CD4-positive, alpha-beta T cell (primary cell): ENCODE data around the gene CDK7. TPM values are rescaled to one million over a fixed set of nuclear protein-coding genes. Genes with fewer than 3 reads are reported as not detected.

ENCODE experiments used
- ATAC-seq: fragments of 200-7000 bp; cut with Tn5 transposase; one replicate; pipeline ENCODE4 v1.10.0; 2022; ENCODE audit warnings: mild to moderate bottlenecking; ENCODE audit not compliant: poor library complexity
- CTCF ChIA-PET: fragments of 350-600 bp; sonication (Branson Sonifier 250); formaldehyde crosslinking; loops from one replicate; lab custom pipeline; 2021; ENCODE audit warnings: antibody characterized with exemption, inconsistent platforms; lab: Charles Lee
- POLR2A ChIA-PET: fragments of 350-600 bp; sonication (Branson Sonifier 250); formaldehyde crosslinking; loops from one replicate; lab custom pipeline; 2021; ENCODE audit warnings: antibody characterized with exemption, inconsistent platforms; lab: Charles Lee
- DNase-seq, 14 experiments: peaks; one replicate each; pipeline ENCODE4 v3.0.0-alpha.2; 2013 to 2020; ENCODE audit warnings: mixed read lengths in 2 of 14
- H3K27ac ChIP-seq, 2 donors: one replicate each; pipeline versions ENCODE4 v1.5.1 to v1.7.0; 2013; ENCODE audit warnings: low read length in 2 of 2, low read depth in 1 of 2, mild to moderate bottlenecking in 1 of 2
- H3K27me3 ChIP-seq, 2 experiments: 1 replicate in 1 of 2; 2 replicates in 1 of 2; pipeline versions ENCODE4 v1.6.1 to v1.7.0; 2013; ENCODE audit warnings: low read length in 2 of 2, control low read depth in 1 of 2, mild to moderate bottlenecking in 1 of 2, moderate library complexity in 1 of 2; ENCODE audit not compliant: insufficient read depth in 2 of 2, control insufficient read depth in 1 of 2
- H3K36me3 ChIP-seq: one replicate; pipeline ENCODE4 v1.6.1; 2013; ENCODE audit warnings: low read length, control low read depth; ENCODE audit not compliant: insufficient read depth
- H3K4me1 ChIP-seq: one replicate; pipeline ENCODE4 v1.6.1; 2013; ENCODE audit warnings: low read length, control low read depth; ENCODE audit not compliant: insufficient read depth
- H3K4me3 ChIP-seq: one replicate; pipeline ENCODE4 v1.5.1; 2013; ENCODE audit warnings: mild to moderate bottlenecking, low read length, moderate library complexity
- H3K9me3 ChIP-seq, 2 experiments: 1 replicate in 1 of 2; 2 replicates in 1 of 2; pipeline versions ENCODE4 v1.6.1 to v1.7.0; 2013; ENCODE audit warnings: low read length in 2 of 2, mild to moderate bottlenecking in 2 of 2, control low read depth in 1 of 2, moderate library complexity in 1 of 2; ENCODE audit not compliant: control insufficient read depth in 1 of 2, insufficient read depth in 1 of 2
- H3K27ac Mint-ChIP-seq: one replicate; pipeline ENCODE4 v1.8.0; 2020; ENCODE audit warnings: mixed read lengths
- H3K27me3 Mint-ChIP-seq: one replicate; pipeline ENCODE4 v1.8.0; 2021; ENCODE audit warnings: mixed read lengths
- H3K36me3 Mint-ChIP-seq: one replicate; pipeline ENCODE4 v1.8.0; 2021; ENCODE audit warnings: low read depth, mixed read lengths
- H3K4me1 Mint-ChIP-seq: one replicate; pipeline ENCODE4 v1.8.0; 2021; ENCODE audit warnings: low read depth, mixed read lengths
- H3K4me3 Mint-ChIP-seq: one replicate; pipeline ENCODE4 v1.8.0; 2020; ENCODE audit warnings: mild to moderate bottlenecking, mixed read lengths
- H3K9me3 Mint-ChIP-seq: one replicate; pipeline ENCODE4 v1.8.0; 2020; ENCODE audit warnings: mixed read lengths
- intact Hi-C, 2 experiments: fragments of 100-400 bp; cut with DNase I in 1 of 2; cut with micrococcal nuclease in 1 of 2; formaldehyde crosslinking; loops; one replicate each; pipeline versions ENCODE4 v1.15.1 to v1.9.0; 2023 to 2025; cut with DNase I, micrococcal nuclease
- total RNA-seq, 174 experiments: library from RNA in 2 of 174; stranded (reverse) in 2 of 174; gene quantifications; one replicate each; pipeline ENCODE4 v1.2.3 and lab custom pipeline; 2021 to 2026
- TF ChIP-seq, protein P1 (sequence below): fragments of 200-600 bp; IDR thresholded peaks from one replicate; pipeline ENCODE4 v1.8.0; 2022; ENCODE audit warnings: antibody characterized with exemption, mild to moderate bottlenecking

Gene CDK7
- total RNA-seq, 2 experiments from 2014 or later, result 30.1 to 33.0 TPM

GRCh38 chr5:69281114-69281513 is 46.4 kb downstream of the CDK7 start:
- Mint-ChIP-seq H3K4me1 (no peaks in the 10 kb centered on the region), H3K9me3 (no peaks in the 10 kb centered on the region), H3K27ac (peak overlapping the region; percentile 17), H3K27me3 (no peaks in the 10 kb centered on the region), H3K36me3 (peaks cover 63% of the 10 kb centered on the region), H3K4me3 (no peak overlapping the region)
- H3K4me3 ChIP-seq, result no peak overlapping the region
- no peaks in the 10 kb centered on the region for H3K4me1 ChIP-seq
- H3K9me3 ChIP-seq, result no peaks in the 10 kb centered on the region
- ChIA-PET POLR2A (no interaction called here), CTCF (no interaction called here)
- DNase-seq (no peak), ATAC-seq (no peak)
- TF ChIP-seq, protein P1, sequence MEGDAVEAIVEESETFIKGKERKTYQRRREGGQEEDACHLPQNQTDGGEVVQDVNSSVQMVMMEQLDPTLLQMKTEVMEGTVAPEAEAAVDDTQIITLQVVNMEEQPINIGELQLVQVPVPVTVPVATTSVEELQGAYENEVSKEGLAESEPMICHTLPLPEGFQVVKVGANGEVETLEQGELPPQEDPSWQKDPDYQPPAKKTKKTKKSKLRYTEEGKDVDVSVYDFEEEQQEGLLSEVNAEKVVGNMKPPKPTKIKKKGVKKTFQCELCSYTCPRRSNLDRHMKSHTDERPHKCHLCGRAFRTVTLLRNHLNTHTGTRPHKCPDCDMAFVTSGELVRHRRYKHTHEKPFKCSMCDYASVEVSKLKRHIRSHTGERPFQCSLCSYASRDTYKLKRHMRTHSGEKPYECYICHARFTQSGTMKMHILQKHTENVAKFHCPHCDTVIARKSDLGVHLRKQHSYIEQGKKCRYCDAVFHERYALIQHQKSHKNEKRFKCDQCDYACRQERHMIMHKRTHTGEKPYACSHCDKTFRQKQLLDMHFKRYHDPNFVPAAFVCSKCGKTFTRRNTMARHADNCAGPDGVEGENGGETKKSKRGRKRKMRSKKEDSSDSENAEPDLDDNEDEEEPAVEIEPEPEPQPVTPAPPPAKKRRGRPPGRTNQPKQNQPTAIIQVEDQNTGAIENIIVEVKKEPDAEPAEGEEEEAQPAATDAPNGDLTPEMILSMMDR, result no peak
- H3K27ac ChIP-seq, result no peak overlapping the region
- intact Hi-C loops, result loop anchor here in 1 of 2 experiments (10.0 kb wide), 1 partner anchor 54 kb away; the partner anchor contains the start of gene CCDC125
- peaks cover 41% of the 10 kb centered on the region for H3K36me3 ChIP-seq
- H3K27me3 ChIP-seq, result no peaks in the 10 kb centered on the region

DNA sequence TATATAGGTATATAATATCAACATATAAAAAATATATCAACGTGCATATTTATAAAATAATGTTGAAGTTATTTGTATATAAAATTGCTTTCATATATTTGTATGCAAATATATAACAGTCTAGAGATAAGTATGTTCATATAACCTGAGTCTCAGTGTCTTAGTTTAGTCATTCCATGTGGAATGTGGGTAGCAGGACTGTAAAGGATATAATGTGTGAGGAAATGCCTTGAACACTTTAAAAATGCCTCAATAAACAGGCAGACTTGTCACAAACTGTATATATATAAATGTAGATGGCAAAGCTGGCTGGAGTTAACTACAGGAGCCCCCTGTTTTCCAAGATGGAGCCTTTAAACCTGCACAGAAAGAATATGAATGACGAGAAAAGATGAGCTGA is 49.5 kb downstream of the CDK7 start:
- Mint-ChIP-seq H3K27me3 (no peaks in the 10 kb centered on the region), H3K9me3 (no peaks in the 10 kb centered on the region), H3K4me3 (no peak overlapping the region), H3K36me3 (peaks cover 42% of the 10 kb centered on the region), H3K4me1 (no peaks in the 10 kb centered on the region), H3K27ac (no peak overlapping the region)
- TF ChIP-seq, protein P1, result no peak
- POLR2A ChIA-PET, result no interaction called here
- no peaks in the 10 kb centered on the region for H3K9me3 ChIP-seq
- H3K4me3 ChIP-seq, result no peak overlapping the region
- H3K4me1 ChIP-seq, result no peaks in the 10 kb centered on the region
- no peak for DNase-seq
- H3K27ac ChIP-seq, result no peak overlapping the region
- intact Hi-C loops, result loop anchor here in 1 of 2 experiments (10.0 kb wide), 1 partner anchor 51 kb away; the partner anchor contains the start of gene CCDC125
- CTCF ChIA-PET, result no interaction called here
- peaks cover 29% of the 10 kb centered on the region for H3K36me3 ChIP-seq
- H3K27me3 ChIP-seq, result no peaks in the 10 kb centered on the region
- no peak for ATAC-seq

- no peak overlapping the region for H3K4me3 ChIP-seq
- no peaks in the 10 kb centered on the region for H3K9me3 ChIP-seq
- Mint-ChIP-seq H3K4me1 (no peaks in the 10 kb centered on the region), H3K36me3 (peaks cover 28% of the 10 kb centered on the region), H3K27me3 (no peaks in the 10 kb centered on the region), H3K4me3 (no peak overlapping the region), H3K9me3 (no peaks in the 10 kb centered on the region), H3K27ac (no peak overlapping the region)
- no peak overlapping the region for H3K27ac ChIP-seq
- H3K27me3 ChIP-seq, result no peaks in the 10 kb centered on the region
- ChIA-PET POLR2A (no interaction called here), CTCF (no interaction called here)
- no peak for DNase-seq
- H3K36me3 ChIP-seq, result peaks cover 17% of the 10 kb centered on the region
- intact Hi-C loops, result loop anchor here in 1 of 2 experiments (10.0 kb wide), 1 partner anchor 49 kb away; the partner anchor contains the start of gene CCDC125
- H3K4me1 ChIP-seq, result no peaks in the 10 kb centered on the region
- TF ChIP-seq, protein P1, result no peak
- no peak for ATAC-seq
Measured at GRCh38 chr5:69285448-69286116, 50.9 kb downstream of the CDK7 start.
